Glomerular visceral epithelial cell (primary cell): ENCODE measurements around the gene ZNF444.
"Not testable (repeated sequence)": the region's sequence is repeated elsewhere in the genome, so short reads cannot be mapped to it uniquely, and the experiment has no call there.

ENCODE experiments used
- DNase-seq: peaks from one replicate; pipeline ENCODE4 v3.0.0-alpha.2; 2016; ENCODE audit errors: extremely low spot score

The ZNF444 gene

DNA sequence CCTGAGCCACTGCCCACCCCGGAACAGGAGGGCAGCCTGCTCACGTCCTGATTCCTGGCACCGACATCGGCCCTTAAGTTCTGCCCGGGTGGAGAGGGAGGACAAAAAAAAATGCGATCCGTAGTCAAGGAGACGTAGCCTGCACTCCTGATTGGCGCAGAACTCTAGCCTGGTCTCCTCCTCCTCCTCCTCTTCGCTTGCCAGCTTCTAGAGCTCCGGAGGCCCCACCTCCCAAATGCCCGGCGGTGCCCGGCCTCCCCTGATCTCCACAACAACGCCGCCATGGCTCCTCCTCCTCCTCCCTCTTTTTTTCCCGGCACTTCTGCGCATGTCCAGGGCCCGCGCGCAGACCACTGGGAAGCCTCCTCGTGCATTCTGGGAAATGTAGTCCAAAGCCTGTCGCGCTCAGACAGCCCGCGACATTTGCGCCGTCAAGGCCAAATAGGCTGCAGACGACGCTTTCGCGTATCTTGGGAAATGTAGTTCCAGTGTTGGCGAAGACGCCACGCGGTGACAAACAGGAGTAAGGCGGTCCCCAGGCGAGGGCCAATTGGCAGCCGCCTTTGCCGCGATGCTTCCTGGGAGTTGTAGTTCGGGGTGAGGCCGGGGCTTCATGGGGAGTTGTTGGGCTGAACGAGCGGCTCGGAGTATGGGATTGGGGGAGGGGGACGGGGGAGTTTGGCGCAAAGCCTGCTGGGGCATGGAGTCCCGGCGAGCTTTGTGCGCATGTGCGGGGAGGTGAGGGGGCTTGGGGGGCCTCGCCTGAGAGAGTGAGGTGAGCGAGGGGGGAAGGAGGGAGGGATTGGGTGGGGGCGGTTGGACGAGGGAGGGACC, at the start of gene ZNF444:
Gene ZNF444, plus strand, starts transcription at position 705 of the 834 bp plus-strand sequence. CDS start 5,625 bp downstream, outside the sequence.
- peak; percentile 100 for DNase-seq

- DNase-seq, result no peak
These were observed 49.1 kb upstream of the ZNF444 start for GRCh38 chr19:56091751-56092546.

DNA sequence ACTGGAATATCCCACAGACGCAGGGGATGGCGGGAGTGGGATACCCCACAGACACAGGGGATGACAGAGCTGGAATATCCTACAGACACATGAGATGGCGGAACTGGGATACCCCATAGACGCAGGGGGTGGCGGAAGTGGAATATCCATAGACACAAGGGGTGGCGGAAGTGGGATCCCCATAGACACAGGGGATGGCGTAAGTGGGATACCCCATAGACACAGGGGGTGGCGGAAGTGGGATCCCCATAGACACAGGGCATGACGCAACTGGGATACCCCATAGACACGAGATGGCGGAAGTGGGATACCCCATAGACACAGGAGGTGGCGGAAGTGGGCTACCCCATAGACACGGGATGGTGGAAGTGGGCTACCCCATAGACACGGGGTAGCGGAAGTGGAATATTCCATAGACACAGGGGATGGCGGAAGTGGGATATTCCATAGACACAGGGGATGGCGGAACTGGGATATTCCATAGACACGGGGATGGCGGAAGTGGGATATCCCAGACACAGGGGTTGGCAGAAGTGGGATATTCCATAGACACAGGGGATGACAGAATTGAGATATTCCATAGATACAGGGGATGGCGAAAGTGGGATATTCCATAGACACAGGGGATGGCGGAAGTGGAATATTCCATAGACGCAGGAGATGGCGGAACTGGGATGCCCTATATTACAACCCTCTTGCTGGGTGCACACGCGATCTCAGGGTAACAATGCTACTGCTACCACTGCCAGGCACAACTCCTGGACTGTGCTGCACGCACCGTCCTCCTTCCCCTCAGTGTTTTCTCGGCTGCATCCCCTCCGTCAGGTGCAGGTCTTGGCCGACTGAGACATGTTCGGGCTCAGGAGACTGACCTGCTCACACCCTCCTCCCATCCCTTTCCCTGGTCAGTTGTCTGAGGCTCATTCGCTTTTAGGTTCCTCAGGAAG, 48.1 kb upstream of the ZNF444 start:
- no peak for DNase-seq

DNA sequence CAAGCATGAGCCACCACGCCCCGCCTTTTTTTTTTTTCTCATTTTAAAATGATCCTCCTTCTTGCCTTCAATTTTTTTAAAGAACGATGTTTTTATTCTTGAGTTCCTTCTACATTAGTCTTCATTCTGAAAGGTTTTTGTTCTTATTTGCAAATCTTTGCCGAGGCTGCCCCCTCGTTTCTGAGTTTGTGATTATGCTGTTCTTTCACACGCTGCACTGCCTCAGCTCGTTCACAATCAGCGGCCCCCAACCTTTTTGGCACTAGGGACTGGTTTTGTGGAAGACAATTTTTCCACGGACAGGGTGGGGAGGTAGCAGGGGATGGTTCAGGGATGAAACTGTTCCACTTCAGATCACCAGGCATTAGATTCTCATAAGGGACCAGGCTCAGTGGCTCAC, 46.6 kb upstream of the ZNF444 start:
- DNase-seq, result no peak

- DNase-seq, result no peak
These were observed 44.4 kb upstream of the ZNF444 start for GRCh38 chr19:56096665-56097064.

GRCh38 chr19:56097306-56097705, 43.8 kb upstream of the ZNF444 start:
- DNase-seq, result no peak

- DNase-seq, result no peak
These were observed 43.3 kb upstream of the ZNF444 start for GRCh38 chr19:56097776-56098175.

GRCh38 chr19:56098237-56098636, 42.9 kb upstream of the ZNF444 start:
- not testable (repeated sequence) for DNase-seq

- DNase-seq, result no peak
These were observed 42.1 kb upstream of the ZNF444 start for GRCh38 chr19:56098731-56099568.

DNA sequence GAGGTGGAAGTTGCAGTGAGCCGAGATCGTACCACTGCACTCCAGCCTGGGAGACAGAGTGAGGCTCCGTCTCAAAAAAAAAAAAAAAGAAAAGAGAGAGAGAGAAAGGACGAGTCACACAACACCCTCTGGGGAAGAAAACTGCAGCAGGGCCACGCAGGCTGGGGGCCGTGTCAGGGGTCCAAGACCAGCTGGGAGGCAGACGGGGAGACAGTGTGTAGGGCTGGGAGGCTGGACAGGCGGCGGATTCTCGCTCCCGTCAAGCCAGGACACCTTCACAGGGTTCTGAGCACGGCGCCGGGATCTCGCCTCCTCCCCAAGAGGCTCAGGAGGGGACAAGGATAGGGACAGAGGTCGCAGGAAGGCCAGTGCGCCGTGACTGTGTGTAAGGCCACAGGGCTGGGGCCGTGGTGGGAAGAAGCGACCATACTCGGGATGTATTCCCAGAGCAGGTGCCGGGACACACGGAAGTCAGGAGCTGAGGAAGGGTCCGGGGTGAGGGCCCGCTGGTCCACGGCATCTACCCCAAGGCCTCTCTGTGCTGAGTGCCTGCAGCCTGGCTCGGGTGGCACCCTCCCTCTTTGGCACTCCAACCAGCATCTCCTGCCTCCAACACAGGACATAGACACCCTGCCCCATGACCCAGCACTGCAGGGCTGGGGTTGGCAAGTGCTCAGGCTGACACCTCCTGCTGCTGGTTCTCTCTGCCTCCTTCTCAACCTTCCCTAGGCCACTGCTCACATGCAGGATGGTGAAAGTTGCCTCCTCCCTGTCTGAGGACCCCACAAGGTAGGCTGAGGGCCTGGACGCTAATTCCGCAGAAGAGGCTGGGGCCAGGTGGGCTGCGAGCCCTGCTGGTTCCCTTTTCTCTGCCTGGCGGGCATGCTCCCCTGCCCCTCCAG, 41.2 kb upstream of the ZNF444 start:
- DNase-seq, result no peak

GRCh38 chr19:56101095-56101494, 40.0 kb upstream of the ZNF444 start:
- DNase-seq, result no peak

DNA sequence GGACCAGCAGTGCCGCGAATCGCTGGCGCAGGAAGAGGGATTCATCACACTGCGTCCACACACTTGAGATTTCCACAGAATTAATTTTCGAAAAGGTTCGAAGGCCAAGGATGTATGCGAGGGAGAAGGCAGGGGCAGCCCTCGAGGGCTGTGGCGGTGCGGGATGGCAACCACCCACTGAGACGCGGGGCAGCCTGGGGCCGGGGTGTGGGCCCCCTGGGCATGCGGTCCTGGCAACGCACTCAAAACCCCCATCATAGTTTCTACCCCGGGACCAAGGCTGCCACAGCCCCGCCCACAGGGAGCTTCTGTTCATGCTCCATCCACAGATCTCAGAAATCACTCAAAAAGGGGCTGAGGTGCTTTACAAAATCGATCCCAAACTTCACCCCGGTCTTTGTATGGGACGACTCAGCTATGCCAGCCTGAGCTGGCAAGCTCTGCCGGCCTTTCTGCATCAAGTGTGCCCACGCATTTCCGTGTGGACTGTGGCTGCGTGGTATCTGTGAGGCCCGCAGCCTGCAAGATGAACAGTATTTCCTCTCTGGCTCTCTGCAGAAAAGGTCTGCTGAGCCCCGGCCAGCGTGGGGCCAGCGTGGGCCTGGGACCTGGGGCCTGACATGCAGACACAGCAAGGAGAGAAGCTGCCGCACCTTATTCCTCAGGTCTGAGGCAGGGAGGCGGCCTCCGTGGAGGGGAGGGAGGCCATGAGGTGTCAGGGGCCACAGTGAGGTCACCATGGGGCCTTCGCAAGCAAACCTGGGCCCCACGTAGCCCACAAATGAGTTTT, 39.1 kb upstream of the ZNF444 start:
- no peak for DNase-seq

- no peak for DNase-seq
These were observed 38.0 kb upstream of the ZNF444 start for GRCh38 chr19:56103027-56103614.

DNA sequence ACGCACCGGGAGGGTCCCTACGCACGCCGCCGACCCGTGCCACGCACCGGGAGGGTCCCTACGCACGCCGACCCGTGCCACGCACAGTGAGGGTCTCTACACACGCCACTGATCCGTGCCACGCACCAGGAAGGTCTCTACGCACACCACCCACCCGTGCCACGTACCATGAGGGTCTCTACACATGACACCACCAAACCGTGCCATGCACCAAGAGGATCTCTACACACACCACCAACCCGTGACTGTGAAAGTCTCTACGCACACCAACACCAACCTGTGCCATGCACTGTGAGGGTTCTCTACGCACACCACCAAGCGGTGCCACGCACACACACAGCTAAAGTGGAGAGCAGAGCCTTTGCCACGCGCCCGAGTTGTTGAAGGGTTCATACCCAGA, 36.7 kb upstream of the ZNF444 start:
- no peak for DNase-seq

DNA sequence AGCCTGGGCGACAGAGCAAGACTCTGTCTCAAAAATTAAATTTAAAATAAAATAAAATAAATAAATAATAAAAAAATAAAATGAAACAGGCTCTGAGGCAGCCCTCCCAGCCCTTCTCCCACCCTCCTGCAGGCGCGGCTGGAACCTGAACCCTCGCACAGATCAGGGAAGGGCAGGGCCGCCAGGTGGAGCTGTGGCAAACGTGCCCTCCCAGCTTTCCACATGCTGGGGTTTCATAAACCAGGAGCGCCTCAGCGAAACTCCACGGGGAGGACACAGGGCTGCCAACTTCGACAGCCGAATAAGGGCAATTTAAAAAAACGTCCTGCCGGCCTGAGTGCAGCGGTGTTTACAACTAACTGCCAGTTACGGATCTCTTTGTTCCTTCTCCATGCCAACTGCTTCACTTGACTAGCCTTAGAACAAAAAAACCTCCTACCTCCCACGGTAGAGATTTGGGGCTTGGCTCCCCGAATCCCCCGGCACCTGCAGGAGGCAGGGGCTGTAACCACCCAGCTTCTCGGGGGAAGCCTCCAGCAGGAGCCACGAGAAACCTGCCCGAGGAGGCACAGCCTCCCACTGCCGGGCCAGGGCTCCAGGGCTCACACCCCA, 35.9 kb upstream of the ZNF444 start:
- DNase-seq, result peak; percentile 44

- not testable (repeated sequence) for DNase-seq
These were observed 35.2 kb upstream of the ZNF444 start for GRCh38 chr19:56105831-56106396.

DNA sequence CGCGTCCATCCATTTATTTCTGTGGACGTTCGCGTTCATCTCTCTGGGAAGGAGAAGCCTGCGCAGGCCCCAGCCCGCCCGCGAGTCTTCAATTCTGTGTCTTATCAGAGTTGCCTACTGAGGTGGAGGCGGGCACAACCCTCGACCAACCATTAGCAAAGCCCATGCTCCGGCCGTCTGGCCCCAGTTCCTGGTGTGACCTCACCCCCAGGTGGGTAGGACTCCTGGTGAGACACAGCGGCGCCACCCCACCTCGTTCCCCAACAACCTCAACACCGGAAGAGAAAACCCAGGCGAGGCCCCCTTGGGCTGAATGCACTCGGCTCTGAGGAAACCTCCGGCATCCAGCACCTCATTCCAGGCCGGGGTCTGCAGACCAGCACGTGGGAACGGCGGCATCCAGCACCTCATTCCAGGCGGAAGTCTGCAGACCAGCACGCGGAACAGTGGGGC, 34.7 kb upstream of the ZNF444 start:
- DNase-seq, result no peak

DNA sequence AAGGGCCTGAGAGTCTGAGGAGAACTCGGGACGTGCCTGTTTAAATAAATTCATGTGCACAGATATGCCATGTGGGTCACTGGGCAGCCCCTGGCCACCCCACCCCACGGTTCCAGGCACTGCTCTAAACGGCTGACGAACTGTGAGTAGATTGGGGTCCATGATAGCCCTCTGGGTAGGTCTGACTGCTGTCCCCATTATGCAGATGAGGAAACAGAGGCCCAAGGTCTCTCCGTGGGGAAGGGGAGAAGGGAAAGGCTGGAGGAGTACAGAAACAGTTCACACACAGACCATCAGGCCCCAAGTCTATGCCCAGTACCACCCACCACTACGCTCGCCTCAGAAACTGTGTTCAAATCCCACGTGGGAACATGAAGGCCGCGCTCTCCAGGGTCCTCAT, 34.1 kb upstream of the ZNF444 start:
- DNase-seq, result no peak
